Trophoblast cell (in vitro differentiated cells and primary cell): ENCODE measurements around the gene PEX10.

Experiments
- DNase-seq, 2 donors: peaks; one replicate each; pipeline ENCODE4 v3.0.0-alpha.2; 2016
- H2AFZ ChIP-seq: 2 replicates; pipeline ENCODE4 v1.6.1; 2013; ENCODE audit warnings: low read length, moderate library complexity, mild to moderate bottlenecking; ENCODE audit not compliant: insufficient read depth, poor library complexity
- H2AK5ac ChIP-seq: 2 replicates; pipeline ENCODE4 v1.6.1; 2013; ENCODE audit warnings: mild to moderate bottlenecking, low read length
- H2BK120ac ChIP-seq: 2 replicates; pipeline ENCODE4 v1.6.1; 2013; ENCODE audit warnings: low read length, mild to moderate bottlenecking, moderate library complexity; ENCODE audit not compliant: insufficient read depth, poor library complexity
- H2BK12ac ChIP-seq: 2 replicates; pipeline ENCODE4 v1.6.1; 2013; ENCODE audit warnings: mild to moderate bottlenecking, low read length, moderate library complexity
- H2BK5ac ChIP-seq: 2 replicates; pipeline ENCODE4 v1.6.1; 2013; ENCODE audit warnings: low read length, low read depth, moderate library complexity, mild to moderate bottlenecking; ENCODE audit not compliant: poor library complexity
- H3K14ac ChIP-seq: 2 replicates; pipeline ENCODE4 v1.6.1; 2013; ENCODE audit warnings: mild to moderate bottlenecking, low read length
- H3K18ac ChIP-seq: 2 replicates; pipeline ENCODE4 v1.6.1; 2013; ENCODE audit warnings: mild to moderate bottlenecking, low read length
- H3K23ac ChIP-seq: 2 replicates; pipeline ENCODE4 v1.6.1; 2013; ENCODE audit warnings: low read length
- H3K27ac ChIP-seq: 2 replicates; pipeline ENCODE4 v1.5.1; 2013; ENCODE audit warnings: low read depth, mild to moderate bottlenecking, inconsistent platforms, low read length, moderate library complexity
- H3K27me3 ChIP-seq: 2 replicates; pipeline ENCODE4 v1.6.1; 2013; ENCODE audit warnings: inconsistent platforms, mild to moderate bottlenecking, low read length, moderate library complexity; ENCODE audit not compliant: insufficient read depth
- H3K36me3 ChIP-seq, 2 experiments: 1 replicate in 1 of 2; 2 replicates in 1 of 2; pipeline ENCODE4 v1.6.1; 2013; ENCODE audit warnings: low read length in 2 of 2, mild to moderate bottlenecking in 2 of 2, moderate library complexity in 1 of 2; ENCODE audit not compliant: insufficient read depth in 2 of 2, control insufficient read depth in 1 of 2
- H3K4ac ChIP-seq: 2 replicates; pipeline ENCODE4 v1.6.1; 2013; ENCODE audit warnings: low read depth, mild to moderate bottlenecking, low read length, moderate library complexity
- H3K4me1 ChIP-seq, 2 experiments: 1 replicate in 1 of 2; 2 replicates in 1 of 2; pipeline ENCODE4 v1.6.1; 2013; ENCODE audit warnings: low read length in 2 of 2, mild to moderate bottlenecking in 2 of 2, moderate library complexity in 1 of 2; ENCODE audit not compliant: insufficient read depth in 2 of 2, control insufficient read depth in 1 of 2
- H3K4me2 ChIP-seq: 2 replicates; pipeline ENCODE4 v1.6.1; 2013; ENCODE audit warnings: inconsistent platforms, mild to moderate bottlenecking, low read length, moderate library complexity
- H3K4me3 ChIP-seq: 2 replicates; pipeline ENCODE4 v1.5.1; 2013; ENCODE audit warnings: mild to moderate bottlenecking, low read depth, low read length, inconsistent platforms
- H3K79me1 ChIP-seq: one replicate; pipeline ENCODE4 v1.6.1; 2013; ENCODE audit warnings: low read length
- H3K79me2 ChIP-seq: 2 replicates; pipeline ENCODE4 v1.6.1; 2013; ENCODE audit warnings: low read length, mild to moderate bottlenecking; ENCODE audit not compliant: control insufficient read depth, insufficient read depth, poor library complexity
- H3K9ac ChIP-seq: 2 replicates; pipeline ENCODE4 v1.6.1; 2013; ENCODE audit warnings: mild to moderate bottlenecking, low read length
- H3K9me3 ChIP-seq: 2 replicates; pipeline ENCODE4 v1.6.1; 2013; ENCODE audit warnings: low read depth, mild to moderate bottlenecking, control low read depth, inconsistent platforms, low read length; ENCODE audit not compliant: insufficient read depth
- H4K12ac ChIP-seq: 2 replicates; pipeline ENCODE4 v1.6.1; 2013; ENCODE audit warnings: low read depth, mild to moderate bottlenecking, low read length, moderate library complexity
- H4K8ac ChIP-seq: 2 replicates; pipeline ENCODE4 v1.6.1; 2013; ENCODE audit warnings: low read depth, mild to moderate bottlenecking, low read length, moderate library complexity
- H4K91ac ChIP-seq: one replicate; pipeline ENCODE4 v1.6.1; 2013; ENCODE audit warnings: low read depth, mild to moderate bottlenecking, low read length, moderate library complexity
- WGBS: extraction: QIAGEN DNeasy Blood & Tissue Kit; methylation state at CpG from one replicate; pipeline ENCODE4 v1.1.7; 2013; ENCODE audit warnings: missing lambda C conversion rate; ENCODE audit not compliant: insufficient read length, insufficient coverage; ENCODE audit errors: extremely low coverage; 5-methylcytosine and 5-hydroxymethylcytosine counted together

The PEX10 gene

GRCh38 chr1:2419416-2419815, 7.1 kb upstream of the PEX10 start:
- no peak overlapping the region for H2BK5ac ChIP-seq

GRCh38 chr1:2418791-2419320, 6.5 kb upstream of the PEX10 start:
- WGBS = no CpG with 5 or more reads among the region's 16 CpGs
- no peaks in the 10 kb centered on the region for H3K79me1 ChIP-seq
- no peaks in the 10 kb centered on the region for H3K36me3 ChIP-seq
- no peak overlapping the region for H4K12ac ChIP-seq
- no peak overlapping the region for H3K4me3 ChIP-seq
- no peak overlapping the region for H2AFZ ChIP-seq
- H2BK5ac ChIP-seq = no peak overlapping the region
- H3K4me2 ChIP-seq = no peak overlapping the region
- no peak for DNase-seq
- no peak overlapping the region for H3K9ac ChIP-seq
- H3K9me3 ChIP-seq = peaks cover 7% of the 10 kb centered on the region
- no peak overlapping the region for H4K91ac ChIP-seq
- H3K23ac ChIP-seq = no peak overlapping the region
- H3K4me1 ChIP-seq = peaks cover 2 to 5% of the 10 kb centered on the region in 2 experiments
- no peak overlapping the region for H3K4ac ChIP-seq
- H3K27ac ChIP-seq = no peak overlapping the region
- no peak overlapping the region for H3K18ac ChIP-seq
- H2BK12ac ChIP-seq = no peak overlapping the region
- no peak overlapping the region for H4K8ac ChIP-seq
- no peak overlapping the region for H2AK5ac ChIP-seq
- H3K27me3 ChIP-seq = no peaks in the 10 kb centered on the region
- H2BK120ac ChIP-seq = no peak overlapping the region
- no peak overlapping the region for H3K14ac ChIP-seq
- H3K79me2 ChIP-seq = no peaks in the 10 kb centered on the region

More at GRCh38 chr1:2419416-2419815, 7.1 kb upstream of the PEX10 start:
- Histone ChIP-seq H3K14ac (no peak overlapping the region), H3K27me3 (no peaks in the 10 kb centered on the region), H3K23ac (no peak overlapping the region), H2AFZ (no peak overlapping the region), H3K4me3 (no peak overlapping the region), H3K4me1 (peaks cover 0 to 2% of the 10 kb centered on the region in 2 experiments), H4K8ac (no peak overlapping the region), H3K36me3 (no peaks in the 10 kb centered on the region), H3K18ac (no peak overlapping the region), H2BK120ac (no peak overlapping the region), H2BK12ac (no peak overlapping the region), H3K27ac (no peak overlapping the region), H3K4me2 (no peak overlapping the region), H2AK5ac (no peak overlapping the region), H3K9ac (no peak overlapping the region), H4K91ac (no peak overlapping the region), H3K9me3 (peaks cover 7% of the 10 kb centered on the region), H3K4ac (no peak overlapping the region), H3K79me1 (no peaks in the 10 kb centered on the region), H3K79me2 (no peaks in the 10 kb centered on the region), H4K12ac (no peak overlapping the region)
- no peak for DNase-seq
- WGBS = no CpG with 5 or more reads among the region's 16 CpGs

GRCh38 chr1:2417833-2418225, 5.5 kb upstream of the PEX10 start:
- no CpG with 5 or more reads among the region's 14 CpGs for WGBS
- H3K27ac ChIP-seq = no peak overlapping the region
- H4K12ac ChIP-seq = no peak overlapping the region
- H3K4me3 ChIP-seq = no peak overlapping the region
- H3K23ac ChIP-seq = no peak overlapping the region
- no peak overlapping the region for H3K4ac ChIP-seq
- H3K14ac ChIP-seq = no peak overlapping the region
- no peak overlapping the region for H2BK12ac ChIP-seq
- peaks cover 4% of the 10 kb centered on the region for H3K79me1 ChIP-seq
- H4K91ac ChIP-seq = no peak overlapping the region
- DNase-seq = no peak
- H2AK5ac ChIP-seq = no peak overlapping the region
- no peaks in the 10 kb centered on the region for H3K36me3 ChIP-seq
- no peak overlapping the region for H2AFZ ChIP-seq
- no peak overlapping the region for H3K4me2 ChIP-seq
- H3K9me3 ChIP-seq = peaks cover 2% of the 10 kb centered on the region
- no peak overlapping the region for H4K8ac ChIP-seq
- peaks cover 11 to 14% of the 10 kb centered on the region in 2 experiments for H3K4me1 ChIP-seq
- no peak overlapping the region for H2BK120ac ChIP-seq
- H3K79me2 ChIP-seq = peaks cover 3% of the 10 kb centered on the region
- H3K9ac ChIP-seq = no peak overlapping the region
- no peak overlapping the region for H3K18ac ChIP-seq
- no peak overlapping the region for H2BK5ac ChIP-seq
- H3K27me3 ChIP-seq = no peaks in the 10 kb centered on the region

- Histone ChIP-seq H3K9me3 (no peaks in the 10 kb centered on the region), H4K12ac (no peak overlapping the region), H2BK120ac (no peak overlapping the region), H3K4me2 (no peak overlapping the region), H3K9ac (no peak overlapping the region), H3K23ac (no peak overlapping the region), H3K36me3 (no peaks in the 10 kb centered on the region), H3K4me3 (no peak overlapping the region), H3K4me1 (peaks cover 11 to 14% of the 10 kb centered on the region in 2 experiments), H4K91ac (no peak overlapping the region), H3K4ac (no peak overlapping the region), H2AK5ac (no peak overlapping the region), H2AFZ (no peak overlapping the region), H3K18ac (no peak overlapping the region), H3K14ac (no peak overlapping the region), H2BK12ac (no peak overlapping the region), H3K79me1 (peaks cover 7% of the 10 kb centered on the region), H3K27ac (no peak overlapping the region), H3K27me3 (no peaks in the 10 kb centered on the region), H4K8ac (no peak overlapping the region), H3K79me2 (peaks cover 5% of the 10 kb centered on the region), H2BK5ac (no peak overlapping the region)
- no CpG with 5 or more reads among the region's 13 CpGs for WGBS
- no peak for DNase-seq
These were observed 4.9 kb upstream of the PEX10 start for GRCh38 chr1:2417083-2417832.
